Transverse colon (tissue), 4 donors: Measurements from ENCODE around the gene TXNL4B. TPM values are rescaled to one million over a fixed set of nuclear protein-coding genes. Genes with fewer than 3 reads are reported as not detected.
A peak's percentile ranks its signal among the peaks of the same experiment; 100 is the strongest.

Experiments used
- DNase-seq: peaks from one replicate; pipeline ENCODE4 v3.0.0-alpha.2; 2019
- H3K27ac ChIP-seq, 4 donors: fragments of 200-600 bp; sonication (generic); 2 replicates each; pipeline ENCODE4 v1.5.1; 2016 to 2018; ENCODE audit warnings: inconsistent platforms in 4 of 4
- H3K27me3 ChIP-seq: fragments of 200-600 bp; sonication (generic); 2 replicates; pipeline ENCODE4 v1.5.1; 2017; ENCODE audit warnings: inconsistent platforms
- H3K36me3 ChIP-seq, 4 donors: fragments of 200-600 bp; sonication (generic); 2 replicates each; pipeline ENCODE4 v1.5.1; 2017 to 2019; ENCODE audit warnings: inconsistent platforms in 4 of 4
- H3K4me1 ChIP-seq, 4 donors: fragments of 200-600 bp; sonication (generic); 2 replicates each; pipeline ENCODE4 v1.5.1; 2017 to 2020; ENCODE audit warnings: inconsistent platforms in 4 of 4
- H3K4me3 ChIP-seq, 4 donors: fragments of 200-600 bp; sonication (generic); 1 replicate in 1 of 4; 2 replicates in 3 of 4; pipeline versions ENCODE4 v1.5.1 to v1.6.1; 2017 to 2019; ENCODE audit warnings: inconsistent platforms in 4 of 4
- H3K9me3 ChIP-seq, 2 donors: fragments of 200-600 bp; sonication (generic); 2 replicates each; pipeline ENCODE4 v1.5.1; 2017 to 2019; ENCODE audit warnings: inconsistent platforms in 2 of 2
- EP300 ChIP-seq: sonication (generic); formaldehyde crosslinking; IDR thresholded peaks from one replicate; pipeline ENCODE4 v1.6.1; 2017; ENCODE audit warnings: antibody characterized with exemption, low read depth
- POLR2A ChIP-seq: fragments of 450-650 bp; IDR thresholded peaks from one replicate; pipeline ENCODE4 v1.6.1; 2016; ENCODE audit warnings: antibody characterized with exemption, mild to moderate bottlenecking, moderate library complexity
- POLR2AphosphoS5 ChIP-seq, 3 donors: sonication (generic); formaldehyde crosslinking; IDR thresholded peaks; one replicate each; pipeline ENCODE4 v1.6.1; 2016; ENCODE audit warnings: antibody characterized with exemption in 3 of 3
- WGBS, 2 donors: methylation state at CpG; one replicate each; pipeline ENCODE4 v1.1.5; 2018; ENCODE audit warnings: low coverage in 1 of 2; 5-methylcytosine and 5-hydroxymethylcytosine counted together
- in situ Hi-C, 4 donors: fragments of 200-750 bp; cut with MboI; loops; one replicate each; pipeline versions ENCODE4 v1.15.0 to v1.15.1; 2017; ENCODE audit warnings: low sequenced_read_pairs in 3 of 4, low pct_ligation_motif_present in 1 of 4, low pct_unique_long_range_greater_than_20kb in 1 of 4
- intact Hi-C: fragments of 100-400 bp; cut with DNase I; formaldehyde crosslinking; loops from one replicate; pipeline ENCODE4 v1.15.1; 2023; ENCODE audit warnings: low total_unique reads
- total RNA-seq, 4 donors: library from RNA; depleted of rRNA; stranded (reverse); fragments of >200 nt; gene quantifications; one replicate each; pipeline ENCODE4 v1.1.0, GENCODE V29; 2016
- TF ChIP-seq, protein P1 (sequence below), 5 experiments: fragments of 200-600 bp in 3 of 5; fragments of 450-650 bp in 2 of 5; sonication (generic) in 3 of 5; IDR thresholded peaks; 1 replicate in 2 of 5; 2 replicates in 3 of 5; pipeline ENCODE4 v1.5.1; 2016 to 2017; ENCODE audit warnings: antibody characterized with exemption in 5 of 5, inconsistent platforms in 3 of 5, mild to moderate bottlenecking in 2 of 5, moderate library complexity in 1 of 5

TXNL4B gene
- total RNA-seq, 4 donors from 2014 or later, result 9.8 to 23.9 (median 12.8) TPM

DNA sequence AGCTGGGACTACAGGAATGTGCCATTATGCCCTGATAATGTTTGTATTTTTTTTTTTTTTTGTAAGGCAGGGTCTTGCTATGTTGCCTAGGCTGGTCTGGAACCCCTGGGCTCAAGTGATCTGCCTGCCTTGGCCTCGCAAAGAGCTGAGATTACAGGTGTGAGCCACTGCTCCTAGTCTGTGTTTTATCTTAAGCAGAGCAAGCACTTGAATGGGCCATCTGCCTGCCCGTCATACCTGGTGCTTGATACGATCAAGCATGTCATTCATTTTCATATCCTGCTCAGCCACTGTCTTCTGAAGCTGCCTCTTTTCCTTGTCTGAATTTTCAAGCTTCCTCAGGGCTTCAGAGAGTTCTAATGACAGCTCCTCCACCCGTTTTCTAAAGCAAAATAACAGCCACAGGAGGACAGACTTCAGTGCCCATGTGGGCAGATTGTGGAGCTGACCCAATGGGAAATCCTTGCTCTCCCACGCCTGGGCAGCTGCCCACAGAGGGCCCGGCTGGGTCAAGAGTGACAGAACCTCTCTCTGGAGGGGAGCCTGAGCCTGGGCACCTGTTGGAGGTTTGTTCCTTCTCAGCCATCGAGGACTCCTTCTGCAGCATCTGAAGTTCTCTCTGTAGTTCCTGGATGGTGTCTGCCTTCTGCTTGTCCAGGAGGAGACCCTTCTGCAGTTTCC lies 36.7 kb upstream of the TXNL4B start:
- intact Hi-C loops, result no loop called here
- WGBS, 2 donors, result 40 to 79% methylated on average over 1 to 7 of the region's 7 CpGs
- Histone ChIP-seq H3K4me3 (no peak overlapping the region), H3K27ac (no peak overlapping the region), H3K27me3 (no peaks in the 10 kb centered on the region), H3K4me1 (peaks cover 0 to 9% (median 3%) of the 10 kb centered on the region in 4 donors), H3K9me3 (no peaks in the 10 kb centered on the region), H3K36me3 (no peaks in the 10 kb centered on the region)
- no peak for DNase-seq
- TF ChIP-seq EP300, result no peak
- TF ChIP-seq, protein P1, sequence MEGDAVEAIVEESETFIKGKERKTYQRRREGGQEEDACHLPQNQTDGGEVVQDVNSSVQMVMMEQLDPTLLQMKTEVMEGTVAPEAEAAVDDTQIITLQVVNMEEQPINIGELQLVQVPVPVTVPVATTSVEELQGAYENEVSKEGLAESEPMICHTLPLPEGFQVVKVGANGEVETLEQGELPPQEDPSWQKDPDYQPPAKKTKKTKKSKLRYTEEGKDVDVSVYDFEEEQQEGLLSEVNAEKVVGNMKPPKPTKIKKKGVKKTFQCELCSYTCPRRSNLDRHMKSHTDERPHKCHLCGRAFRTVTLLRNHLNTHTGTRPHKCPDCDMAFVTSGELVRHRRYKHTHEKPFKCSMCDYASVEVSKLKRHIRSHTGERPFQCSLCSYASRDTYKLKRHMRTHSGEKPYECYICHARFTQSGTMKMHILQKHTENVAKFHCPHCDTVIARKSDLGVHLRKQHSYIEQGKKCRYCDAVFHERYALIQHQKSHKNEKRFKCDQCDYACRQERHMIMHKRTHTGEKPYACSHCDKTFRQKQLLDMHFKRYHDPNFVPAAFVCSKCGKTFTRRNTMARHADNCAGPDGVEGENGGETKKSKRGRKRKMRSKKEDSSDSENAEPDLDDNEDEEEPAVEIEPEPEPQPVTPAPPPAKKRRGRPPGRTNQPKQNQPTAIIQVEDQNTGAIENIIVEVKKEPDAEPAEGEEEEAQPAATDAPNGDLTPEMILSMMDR (IDR thresholded peaks at IDR 0.05), result no peak
- no peak for TF ChIP-seq POLR2AphosphoS5 (IDR thresholded peaks at IDR 0.05)
- TF ChIP-seq POLR2A, result no peak
- in situ Hi-C loops, result loop anchor here in 2 of 4 donors (10.0 to 25.0 kb wide), 2 partner anchors 332 to 335 kb away; no protein-coding TSS in a partner anchor

DNA sequence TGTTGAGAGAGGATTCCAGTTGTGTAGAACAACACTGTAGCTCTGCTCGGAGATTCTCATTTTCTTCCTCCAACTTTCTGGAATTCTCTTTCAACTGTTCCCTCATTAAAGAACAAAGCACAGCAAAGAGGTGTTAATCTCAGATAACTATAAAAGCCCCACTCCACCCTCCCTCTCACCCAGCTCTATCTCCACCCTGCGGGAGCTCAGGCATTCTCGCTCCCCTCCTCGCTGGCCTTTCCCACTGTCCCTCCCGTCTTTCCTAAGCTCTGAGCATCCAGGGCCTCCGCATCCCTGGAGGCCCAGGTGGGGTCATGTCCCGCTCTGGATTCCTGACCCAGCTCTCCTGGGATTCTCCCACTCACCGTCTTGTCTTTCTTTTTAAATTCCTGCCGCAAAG lies 35.3 kb upstream of the TXNL4B start:
- H3K36me3 ChIP-seq, result no peaks in the 10 kb centered on the region
- DNase-seq, result no peak
- peaks cover 0 to 11% (median 5%) of the 10 kb centered on the region in 4 donors for H3K4me1 ChIP-seq
- H3K9me3 ChIP-seq, result no peaks in the 10 kb centered on the region
- TF ChIP-seq EP300 (no peak), POLR2A (no peak), POLR2AphosphoS5 (IDR thresholded peaks at IDR 0.05) (no peak)
- TF ChIP-seq, protein P1 (IDR thresholded peaks at IDR 0.05), result no peak
- H3K27ac ChIP-seq, result no peak overlapping the region
- no peaks in the 10 kb centered on the region for H3K27me3 ChIP-seq
- WGBS, 2 donors, result 68 to 86% methylated on average over 4 to 9 of the region's 9 CpGs
- H3K4me3 ChIP-seq, result no peak overlapping the region
- in situ Hi-C loops, result loop anchor here in 2 of 4 donors (10.0 to 25.0 kb wide), 2 partner anchors 334 to 336 kb away; no protein-coding TSS in a partner anchor
- intact Hi-C loops, result no loop called here

DNA sequence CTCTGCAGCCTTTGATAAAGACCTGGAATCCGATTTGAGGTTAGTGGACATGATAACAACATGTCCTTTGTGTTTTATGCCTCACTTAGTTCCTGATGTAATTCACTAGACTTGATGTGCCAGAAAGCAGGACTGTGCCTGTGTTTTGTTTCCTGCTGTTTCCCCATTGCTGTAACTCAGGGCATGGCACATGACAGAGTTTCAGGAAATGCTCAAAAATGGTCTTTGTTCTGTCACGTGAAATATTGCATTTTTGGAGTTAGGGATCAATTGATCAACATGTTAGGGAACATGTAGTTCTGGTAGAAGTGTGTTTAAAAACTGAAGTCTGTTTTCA lies 33.0 kb upstream of the TXNL4B start:
- no peaks in the 10 kb centered on the region for H3K9me3 ChIP-seq
- in situ Hi-C loops, result loop anchor here in 2 of 4 donors (10.0 to 25.0 kb wide), 2 partner anchors 336 to 338 kb away; no protein-coding TSS in a partner anchor
- H3K27me3 ChIP-seq, result no peaks in the 10 kb centered on the region
- H3K27ac ChIP-seq, result peak overlapping the region in 3 of 4 donors; percentile 20 to 35 (median 27)
- intact Hi-C loops, result no loop called here
- peaks cover 0 to 11% (median 5%) of the 10 kb centered on the region in 4 donors for H3K4me1 ChIP-seq
- TF ChIP-seq POLR2AphosphoS5 (IDR thresholded peaks at IDR 0.05) (no peak), EP300 (no peak), POLR2A (no peak)
- TF ChIP-seq, protein P1 (IDR thresholded peaks at IDR 0.05), result no peak
- no peak overlapping the region for H3K4me3 ChIP-seq
- WGBS, 2 donors, result 35 to 50% methylated on average over 2 of the region's 2 CpGs
- DNase-seq, result no peak
- no peaks in the 10 kb centered on the region for H3K36me3 ChIP-seq

DNA sequence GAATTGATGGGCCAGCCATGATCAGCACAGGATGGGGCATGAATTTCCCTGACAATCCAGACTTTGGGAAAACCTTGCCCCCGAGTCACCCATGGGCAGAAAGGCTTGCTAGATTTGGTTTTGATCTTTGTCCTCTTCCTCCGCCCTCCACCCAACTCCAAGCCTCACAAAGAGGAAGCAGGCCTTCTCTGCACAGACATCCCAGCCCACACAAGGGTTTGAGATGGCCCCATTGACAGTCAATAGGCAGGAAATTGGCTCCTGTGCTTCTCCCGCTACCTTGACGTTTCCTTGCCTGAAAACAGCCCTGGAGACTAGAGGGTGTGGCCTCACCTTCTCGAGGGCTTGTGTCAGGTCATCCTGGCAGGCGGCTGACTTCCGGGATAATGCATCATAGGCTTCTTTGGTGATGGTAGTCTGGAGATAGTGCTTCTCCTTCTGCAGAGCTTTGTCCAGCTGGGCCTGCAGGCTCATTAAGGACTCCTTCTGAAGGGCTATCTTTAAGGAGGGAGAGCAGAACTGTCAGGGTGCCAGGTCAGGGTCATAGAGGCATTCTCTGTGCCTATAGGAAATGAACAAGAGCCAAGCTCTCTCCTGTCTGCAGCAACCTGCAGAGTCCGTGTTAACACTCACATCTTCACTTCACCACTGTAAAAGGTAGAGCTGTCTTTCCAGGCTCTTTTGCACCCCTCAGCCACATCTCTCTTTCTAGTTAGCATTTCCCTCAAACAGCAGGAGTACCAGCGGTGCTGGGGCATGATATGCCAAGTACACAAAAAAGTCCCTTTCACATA lies 32.4 kb upstream of the TXNL4B start:
- WGBS, 2 donors, result 61 to 66% methylated on average over 4 to 9 of the region's 9 CpGs
- peak overlapping the region in 3 of 4 donors; percentile 27 to 36 (median 35) for H3K27ac ChIP-seq
- DNase-seq, result peak; percentile 43
- intact Hi-C loops (no loop called here), in situ Hi-C loops (loop anchor here in 2 of 4 donors (10.0 to 25.0 kb wide), 2 partner anchors 336 to 339 kb away; no protein-coding TSS in a partner anchor)
- H3K4me3 ChIP-seq, result no peak overlapping the region
- peaks cover 0 to 11% (median 5%) of the 10 kb centered on the region in 4 donors for H3K4me1 ChIP-seq
- no peak for TF ChIP-seq EP300
- no peak for TF ChIP-seq POLR2AphosphoS5 (IDR thresholded peaks at IDR 0.05)
- TF ChIP-seq, protein P1 (IDR thresholded peaks at IDR 0.05), result no peak
- no peak for TF ChIP-seq POLR2A
- no peaks in the 10 kb centered on the region for H3K36me3 ChIP-seq
- no peaks in the 10 kb centered on the region for H3K27me3 ChIP-seq
- H3K9me3 ChIP-seq, result no peaks in the 10 kb centered on the region
